ENCODE results near the gene NFILZ. TPM values are rescaled to one million over a fixed set of nuclear protein-coding genes. Genes with fewer than 3 reads are reported as not detected.

The NFILZ gene
- total and polyA plus RNA-seq, 2 of the 8 experiments (the other 6 are each of a cell fraction or from before 2014, with no cell fraction given) = not detected

Other genes starting within 250 kb of the NFILZ start
- gene RAB11B, start 240.3 kb upstream of the NFILZ start, total RNA-seq (2021; fragmentation: NEBNext Ultra II Directional; extraction: Animal tissue kit (Norgen Biotek cat#: 25700)) = 85.8 and 90.2 TPM in 2 replicates
- gene RAB11B, start 240.3 kb upstream of the NFILZ start, polyA plus RNA-seq (2011; rRNA removed) = 50.2 and 87.6 TPM in 2 replicates
- 18.5 and 19.7 TPM in 2 replicates for gene MARCHF2, start 217.3 kb upstream of the NFILZ start, total RNA-seq (2021; fragmentation: NEBNext Ultra II Directional; extraction: Animal tissue kit (Norgen Biotek cat#: 25700))
- 46.2 and 49.2 TPM in 2 replicates for gene MARCHF2, start 217.3 kb upstream of the NFILZ start, polyA plus RNA-seq (2011; rRNA removed)
- gene HNRNPM, start 185.7 kb upstream of the NFILZ start, total RNA-seq (2021; fragmentation: NEBNext Ultra II Directional; extraction: Animal tissue kit (Norgen Biotek cat#: 25700)) = 448 and 474 TPM in 2 replicates
- gene HNRNPM, start 185.7 kb upstream of the NFILZ start, polyA plus RNA-seq (2011; rRNA removed) = 375 and 545 TPM in 2 replicates
- 0.23 and 0.43 TPM in 2 replicates for gene PRAM1, start 128.0 kb upstream of the NFILZ start, total RNA-seq (2021; fragmentation: NEBNext Ultra II Directional; extraction: Animal tissue kit (Norgen Biotek cat#: 25700))
- gene PRAM1, start 128.0 kb upstream of the NFILZ start, polyA plus RNA-seq (2011; rRNA removed) = 0.06 and 0.17 TPM in 2 replicates
- 23.6 and 26.8 TPM in 2 replicates for gene ZNF414, start 116.5 kb upstream of the NFILZ start, total RNA-seq (2021; fragmentation: NEBNext Ultra II Directional; extraction: Animal tissue kit (Norgen Biotek cat#: 25700))
- 9.7 and 21.4 TPM in 2 replicates for gene ZNF414, start 116.5 kb upstream of the NFILZ start, polyA plus RNA-seq (2011; rRNA removed)
- gene MYO1F, start 53.2 kb upstream of the NFILZ start, total RNA-seq (2021; fragmentation: NEBNext Ultra II Directional; extraction: Animal tissue kit (Norgen Biotek cat#: 25700)) = 2.2 and 4.6 TPM in 2 replicates
- 1.4 and 3.1 TPM in 2 replicates for gene MYO1F, start 53.2 kb upstream of the NFILZ start, polyA plus RNA-seq (2011; rRNA removed)
- 14.0 and 17.4 TPM in 2 replicates for gene ADAMTS10, start 19.9 kb upstream of the NFILZ start, total RNA-seq (2021; fragmentation: NEBNext Ultra II Directional; extraction: Animal tissue kit (Norgen Biotek cat#: 25700))
- gene ADAMTS10, start 19.9 kb upstream of the NFILZ start, polyA plus RNA-seq (2011; rRNA removed) = 6.9 and 16.1 TPM in 2 replicates
- not detected in 2 replicates for gene ACTL9, start 68.2 kb downstream of the NFILZ start, total RNA-seq (2021; fragmentation: NEBNext Ultra II Directional; extraction: Animal tissue kit (Norgen Biotek cat#: 25700))
- not detected in 2 replicates for gene ACTL9, start 68.2 kb downstream of the NFILZ start, polyA plus RNA-seq (2011; rRNA removed)
- gene OR2Z1, start 91.0 kb downstream of the NFILZ start, total RNA-seq (2021; fragmentation: NEBNext Ultra II Directional; extraction: Animal tissue kit (Norgen Biotek cat#: 25700)) = not detected in 2 replicates
- gene OR2Z1, start 91.0 kb downstream of the NFILZ start, polyA plus RNA-seq (2011; rRNA removed) = not detected in 2 replicates
- 4.3 and 4.6 TPM in 2 replicates for gene ZNF558, start 201.7 kb downstream of the NFILZ start, total RNA-seq (2021; fragmentation: NEBNext Ultra II Directional; extraction: Animal tissue kit (Norgen Biotek cat#: 25700))
- 14.3 and 17.4 TPM in 2 replicates for gene ZNF558, start 201.7 kb downstream of the NFILZ start, polyA plus RNA-seq (2011; rRNA removed)
- gene MBD3L1, start 201.7 kb downstream of the NFILZ start, total RNA-seq (2021; fragmentation: NEBNext Ultra II Directional; extraction: Animal tissue kit (Norgen Biotek cat#: 25700)) = not detected in 2 replicates
- not detected in 2 replicates for gene MBD3L1, start 201.7 kb downstream of the NFILZ start, polyA plus RNA-seq (2011; rRNA removed)

Data from H1 (cell line).